K562 (cell line): Measurements from ENCODE around the gene CASP1. TPM values are rescaled to one million over a fixed set of nuclear protein-coding genes. Genes with fewer than 3 reads are reported as not detected.

Source experiments
- ATAC-seq: fragments of 200-7000 bp; cut with Tn5 transposase; 3 replicates; pipeline ENCODE4 v1.9.1; 2020; ENCODE audit warnings: moderate library complexity
- BruUV-seq: library from RNA; stranded (reverse); fragments of 400-500 nt; replicated peaks from 2 replicates; lab custom pipeline; 2021; lab: Mats Ljungman, UMichigan
- CTCF ChIA-PET: fragments of 300-600 bp; formaldehyde crosslinking; extraction: SDS; loops from one replicate; lab custom pipeline; 2021; ENCODE audit warnings: low intra/inter-chr PET ratio; lab: Yijun Ruan, JAX
- POLR2A ChIA-PET: fragments of 300-600, 350-650 bp; sonication (Branson Sonifier 250); formaldehyde crosslinking; extraction: SDS; loops from one replicate; lab custom pipeline; 2021; ENCODE audit warnings: antibody characterized with exemption, inconsistent platforms; lab: Yijun Ruan, JAX
- DNase-seq, 4 experiments: peaks; one replicate each; pipeline versions ENCODE4 v3.0.0 to v3.0.0-alpha.2; 2011 to 2018; ENCODE audit warnings: low spot score in 3 of 4, mixed read lengths in 3 of 4; ENCODE audit errors: extremely low read depth in 1 of 4
- FAIRE-seq: peaks from 2 replicates; lab custom pipeline; 2011; peaks lifted over from hg19 to GRCh38; lab: Jason Lieb, UNC
- H2AFZ ChIP-seq: 2 replicates; pipeline ENCODE4 v1.6.0; 2011; ENCODE audit warnings: low read depth, low read length, control low read depth, inconsistent platforms
- H3K27ac ChIP-seq: fragments of 200-600 bp; 3 replicates; pipeline ENCODE4 v1.8.0; 2011; ENCODE audit warnings: low read depth, mild to moderate bottlenecking, control low read depth, inconsistent platforms, low read length, moderate library complexity, mixed read lengths; ENCODE audit errors: extremely low read depth
- H3K27me3 ChIP-seq, 2 experiments: fragments of 300-600 bp in 1 of 2; 2 replicates in 1 of 2; 3 replicates in 1 of 2; pipeline versions ENCODE4 v1.6.0 to v1.8.0; 2011; ENCODE audit warnings: inconsistent platforms in 2 of 2, low read length in 2 of 2, mild to moderate bottlenecking in 1 of 2, mixed read lengths in 1 of 2, moderate library complexity in 1 of 2; ENCODE audit not compliant: control insufficient read depth in 2 of 2, insufficient read depth in 2 of 2
- H3K36me3 ChIP-seq: fragments of 300-600 bp; 3 replicates; pipeline ENCODE4 v1.8.0; 2011; ENCODE audit warnings: mild to moderate bottlenecking, low read length, inconsistent platforms; ENCODE audit not compliant: control insufficient read depth, insufficient read depth
- H3K4me1 ChIP-seq, 2 experiments: fragments of 200-600 bp in 1 of 2; replicated peaks in 1 of 2; 2 replicates in 1 of 2; 3 replicates in 1 of 2; pipeline versions ENCODE4 v1.5.1 to v1.8.0; 2011; ENCODE audit warnings: inconsistent platforms in 2 of 2, low read length in 2 of 2, mild to moderate bottlenecking in 1 of 2, mixed read lengths in 1 of 2, moderate library complexity in 1 of 2; ENCODE audit not compliant: control insufficient read depth in 2 of 2, insufficient read depth in 2 of 2
- H3K4me2 ChIP-seq: 2 replicates; pipeline ENCODE4 v1.6.1; 2011; ENCODE audit warnings: low read length, control low read depth, inconsistent platforms, mixed read lengths; ENCODE audit not compliant: insufficient read depth
- H3K4me3 ChIP-seq: fragments of 200-600 bp; sonication (generic), shearing (Covaris generic); 2 replicates; pipeline ENCODE4 v1.5.1; 2016; ENCODE audit warnings: control low read depth, inconsistent platforms
- H3K79me2 ChIP-seq: fragments of 200-600 bp; 3 replicates; pipeline ENCODE4 v1.8.0; 2011; ENCODE audit warnings: low read length, inconsistent platforms; ENCODE audit not compliant: control insufficient read depth, insufficient read depth
- H3K9ac ChIP-seq, 2 experiments: 2 replicates each; pipeline versions ENCODE4 v1.6.0 to v1.6.1; 2011; ENCODE audit warnings: low read depth in 2 of 2, low read length in 2 of 2, control low read depth in 1 of 2, inconsistent platforms in 1 of 2, mild to moderate bottlenecking in 1 of 2, mixed read lengths in 1 of 2; ENCODE audit not compliant: insufficient read depth in 1 of 2
- H3K9me1 ChIP-seq: one replicate; pipeline ENCODE4 v1.6.0; 2011; ENCODE audit warnings: inconsistent platforms, mild to moderate bottlenecking, low read length, moderate library complexity; ENCODE audit not compliant: control insufficient read depth, insufficient read depth
- H3K9me3 ChIP-seq: replicated peaks from 2 replicates; pipeline ENCODE4 v1.5.1; 2011; ENCODE audit warnings: low read depth, low read length, inconsistent platforms; ENCODE audit not compliant: control insufficient read depth, insufficient read depth
- H4K20me1 ChIP-seq: replicated peaks from 2 replicates; pipeline ENCODE4 v1.6.1; 2011; ENCODE audit warnings: low read length, inconsistent platforms, mixed read lengths; ENCODE audit not compliant: control insufficient read depth, insufficient read depth
- FUS ChIP-seq: fragments of 200-400 bp; formaldehyde crosslinking; optimal IDR thresholded peaks from 2 replicates; pipeline ENCODE3; 2017; ENCODE audit warnings: low read depth, low read length
- L3MBTL2 ChIP-seq: fragments of 450-650 bp; IDR thresholded peaks from 2 replicates; pipeline ENCODE4 v1.6.1; 2016; ENCODE audit warnings: mild to moderate bottlenecking, moderate library complexity
- SIN3A ChIP-seq, 2 experiments: fragments of 150-350 bp in 1 of 2; IDR thresholded peaks; 2 replicates each; pipeline ENCODE4 v1.6.1; 2011 to 2016; ENCODE audit warnings: borderline replicate concordance in 2 of 2, low read depth in 2 of 2, low read length in 2 of 2, mild to moderate bottlenecking in 2 of 2, moderate library complexity in 2 of 2; ENCODE audit not compliant: control insufficient read depth in 1 of 2
- SLC30A9 ChIP-seq: fragments of 250-450 bp; sonication (Bioruptor Pico); IDR thresholded peaks from 2 replicates; pipeline ENCODE4 v1.8.0; 2022; ENCODE audit warnings: mild to moderate bottlenecking, moderate library complexity
- ZNF398 ChIP-seq: fragments of 250-450 bp; sonication (Bioruptor Pico); IDR thresholded peaks from 2 replicates; pipeline ENCODE4 v1.8.0; 2021; ENCODE audit warnings: moderate library complexity, mild to moderate bottlenecking, inconsistent platforms
- WGBS: fragments of 100-300 bp; shearing (Covaris generic); methylation state at CpG from one replicate; pipeline ENCODE4 v1.1.6; 2016; ENCODE audit warnings: low coverage, mixed read lengths; ENCODE audit not compliant: insufficient coverage; ENCODE audit errors: missing lambda C conversion rate; 5-methylcytosine and 5-hydroxymethylcytosine counted together
- in situ Hi-C: fragments of 300-500 bp; cut with MboI; formaldehyde crosslinking; loops from 4 replicates; pipeline ENCODE4 v1.15.0; 2018; ENCODE audit warnings: inconsistent platforms, mixed read lengths
- intact Hi-C: fragments of 100-400 bp; cut with micrococcal nuclease; formaldehyde crosslinking; loops from 2 replicates; pipeline ENCODE4 v1.14.2; 2022
- polyA plus RNA-seq, 8 experiments: library from polyadenylated mRNA; depleted of rRNA in 4 of 8; stranded (reverse) in 5 of 8; unstranded in 3 of 8; fragments of >200 nt; fragmentation: Nextera tagmentation in 2 of 8; fragmentation: Illumina TruSeq in 1 of 8; extraction: Ambion mirVana in 2 of 8; extraction: Trizol in 1 of 8; gene quantifications; 2 replicates each; pipeline versions ENCODE4 v1.2.1 to v1.2.3, GENCODE V29; 2011 to 2014; ENCODE audit warnings: inconsistent platforms in 1 of 8, missing spikeins in 1 of 8
- total RNA-seq, 7 experiments: library from RNA; depleted of rRNA in 6 of 7; stranded (reverse); fragments of >200 nt in 6 of 7; fragmentation: Illumina TruSeq in 2 of 7; extraction: Trizol in 2 of 7; gene quantifications; 2 replicates each; pipeline versions ENCODE4 v1.2.1 to v1.2.3, GENCODE V29; 2011 to 2021; ENCODE audit warnings: low replicate concordance in 1 of 7
- TF ChIP-seq, protein P1 (sequence below): fragments of 450-650 bp; IDR thresholded peaks from 2 replicates; pipeline ENCODE4 v1.6.1; 2016

Gene CASP1
- total and polyA plus RNA-seq, 9 of the 15 experiments (the other 6 are each of a cell fraction or from before 2014, with no cell fraction given) = not detected

- Histone ChIP-seq H3K9ac (no peak overlapping the region), H3K27ac (no peak overlapping the region), H3K36me3 (no peaks in the 10 kb centered on the region), H3K79me2 (no peaks in the 10 kb centered on the region), H3K27me3 (no peaks in the 10 kb centered on the region), H4K20me1 (no peaks in the 10 kb centered on the region), H3K4me1 (no peaks in the 10 kb centered on the region), H3K4me2 (no peak overlapping the region), H2AFZ (no peak overlapping the region), H3K9me1 (no peaks in the 10 kb centered on the region), H3K4me3 (no peak overlapping the region), H3K9me3 (0 out of 2 replicates have a peak, but pooled peaks cover 1% of the 10 kb centered on the region)
- BruUV-seq = no TSS peak
- FAIRE-seq (no peak), DNase-seq (no peak), ATAC-seq (no peak)
- ChIA-PET CTCF (no interaction called here), POLR2A (no interaction called here)
- TF ChIP-seq FUS (no peak), L3MBTL2 (no peak), ZNF398 (no peak), SLC30A9 (CRISPR knock-in tag) (no peak), SIN3A (IDR thresholded peaks at IDR 0.05; ENCODE audit: borderline replicate concordance in 2 of 2, control insufficient read depth in 1 of 2, low read depth in 2 of 2, low read length in 2 of 2) (no peak)
- TF ChIP-seq, protein P1, sequence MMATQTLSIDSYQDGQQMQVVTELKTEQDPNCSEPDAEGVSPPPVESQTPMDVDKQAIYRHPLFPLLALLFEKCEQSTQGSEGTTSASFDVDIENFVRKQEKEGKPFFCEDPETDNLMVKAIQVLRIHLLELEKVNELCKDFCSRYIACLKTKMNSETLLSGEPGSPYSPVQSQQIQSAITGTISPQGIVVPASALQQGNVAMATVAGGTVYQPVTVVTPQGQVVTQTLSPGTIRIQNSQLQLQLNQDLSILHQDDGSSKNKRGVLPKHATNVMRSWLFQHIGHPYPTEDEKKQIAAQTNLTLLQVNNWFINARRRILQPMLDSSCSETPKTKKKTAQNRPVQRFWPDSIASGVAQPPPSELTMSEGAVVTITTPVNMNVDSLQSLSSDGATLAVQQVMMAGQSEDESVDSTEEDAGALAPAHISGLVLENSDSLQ = no peak
- 0% methylated on average over 1 of the region's 1 CpG for WGBS
- in situ Hi-C loops = no loop called here
- intact Hi-C loops = no loop called here
Measured at GRCh38 chr11:104999721-105000120, 35.2 kb downstream of the CASP1 start.
